ENCODE measurements around the gene C5AR2.
"Not testable (repeated sequence)": the region's sequence is repeated elsewhere in the genome, so short reads cannot be mapped to it uniquely, and the experiment has no call there.

The C5AR2 gene

GRCh38 chr19:47324502-47324901, 7.5 kb upstream of the C5AR2 start:
- DNase-seq, result no peak

- DNase-seq, result no peak
Measured at GRCh38 chr19:47330466-47330869, 1.5 kb upstream of the C5AR2 start.

GRCh38 chr19:47331490-47331889, 485 bp upstream of the C5AR2 start:
- DNase-seq, result no peak

- DNase-seq, result not testable (repeated sequence)
Measured at GRCh38 chr19:47336765-47337718, 5.1 kb downstream of the C5AR2 start.

GRCh38 chr19:47339196-47339880, 7.4 kb downstream of the C5AR2 start:
- DNase-seq, result no peak

GRCh38 chr19:47340477-47341208, 8.7 kb downstream of the C5AR2 start:
- DNase-seq, result no peak

- no peak for DNase-seq
Measured at GRCh38 chr19:47341734-47342133, 9.8 kb downstream of the C5AR2 start.

GRCh38 chr19:47343194-47343802, 11.3 kb downstream of the C5AR2 start:
- no peak for DNase-seq

- DNase-seq, result no peak
Measured at GRCh38 chr19:47344425-47344824, 12.4 kb downstream of the C5AR2 start.

- DNase-seq, result not testable (repeated sequence)
Measured at GRCh38 chr19:47346024-47346423, 14.0 kb downstream of the C5AR2 start.

- peak; percentile 99 for DNase-seq
Measured at GRCh38 chr19:47348819-47349795, 17.1 kb downstream of the C5AR2 start, which contains the start of gene DHX34. Gene DHX34 (plus strand): TSS chr19:47349315. CDS start chr19:47353031, 3,716 bp downstream.

- DNase-seq, result no peak
Measured at GRCh38 chr19:47350630-47351029, 18.7 kb downstream of the C5AR2 start.

GRCh38 chr19:47351548-47351947, 19.6 kb downstream of the C5AR2 start:
- peak; percentile 68 for DNase-seq

- DNase-seq, result no peak
Measured at GRCh38 chr19:47352095-47352494, 20.1 kb downstream of the C5AR2 start.

- DNase-seq, result no peak
Measured at GRCh38 chr19:47353307-47353712, 21.3 kb downstream of the C5AR2 start.

- no peak for DNase-seq
Measured at GRCh38 chr19:47356900-47357299, 24.9 kb downstream of the C5AR2 start.

GRCh38 chr19:47357788-47358680, 26.1 kb downstream of the C5AR2 start:
- no peak for DNase-seq

GRCh38 chr19:47358936-47359335, 27.0 kb downstream of the C5AR2 start:
- no peak for DNase-seq

- DNase-seq, result no peak
Measured at GRCh38 chr19:47362321-47362720, 30.3 kb downstream of the C5AR2 start.

- DNase-seq, result no peak
Measured at GRCh38 chr19:47363758-47364531, 32.0 kb downstream of the C5AR2 start.
